Hepatic stellate cell (primary cell): Measurements from ENCODE around the gene MIEF1.
"Not testable (repeated sequence)": the region's sequence is repeated elsewhere in the genome, so short reads cannot be mapped to it uniquely, and the experiment has no call there.

Source experiments
- DNase-seq: peaks from one replicate; pipeline ENCODE4 v3.0.0; 2011; ENCODE audit warnings: low spot score

Gene MIEF1

DNA sequence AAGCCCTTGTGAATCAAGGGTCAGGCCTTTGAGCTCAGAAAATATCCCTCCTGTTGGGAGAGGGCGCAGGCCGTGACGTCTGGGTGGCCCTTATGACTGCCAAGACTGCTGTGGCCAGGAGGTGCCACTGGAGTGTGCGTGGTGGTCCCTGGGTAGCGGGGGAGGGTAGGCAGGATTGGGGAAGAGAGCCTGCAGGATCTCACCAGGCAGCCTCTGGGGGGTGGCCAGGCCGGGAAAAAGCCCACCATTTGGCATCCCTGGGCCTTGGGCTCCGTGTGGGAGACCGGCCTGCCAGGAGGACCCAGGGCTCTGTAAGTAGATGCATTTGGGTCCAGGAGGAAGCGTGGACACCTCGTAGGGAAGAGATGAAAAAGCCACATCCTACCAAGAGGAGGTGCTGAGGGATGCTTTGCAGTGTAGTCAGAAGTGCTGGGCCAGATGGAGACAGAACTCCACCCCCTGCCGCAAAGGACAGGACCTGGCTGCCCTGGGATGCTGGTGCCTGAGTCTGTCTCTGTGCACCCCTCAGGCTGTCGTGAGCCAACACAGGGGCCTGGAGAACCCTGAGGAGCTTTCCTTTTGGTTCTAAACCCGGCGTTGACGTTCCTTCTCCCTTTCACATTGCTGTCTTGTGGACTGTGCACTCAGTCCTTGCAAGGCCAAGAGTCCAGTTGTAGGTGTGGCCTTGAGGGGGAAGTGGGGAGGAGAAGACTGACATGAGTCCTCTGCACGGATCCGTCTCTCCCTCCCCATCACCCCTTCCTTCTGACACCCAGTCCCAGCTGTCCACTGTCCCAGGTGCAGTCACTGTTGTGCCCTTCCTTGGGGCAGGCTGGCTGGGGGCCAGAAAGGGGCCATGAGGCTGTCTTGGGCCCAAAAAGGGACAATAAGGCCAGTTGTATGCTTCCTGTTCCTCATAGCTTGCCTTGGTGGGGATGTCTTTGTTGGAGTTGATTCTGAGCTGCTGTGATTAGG, 12.7 kb upstream of the MIEF1 start:
- no peak for DNase-seq

DNA sequence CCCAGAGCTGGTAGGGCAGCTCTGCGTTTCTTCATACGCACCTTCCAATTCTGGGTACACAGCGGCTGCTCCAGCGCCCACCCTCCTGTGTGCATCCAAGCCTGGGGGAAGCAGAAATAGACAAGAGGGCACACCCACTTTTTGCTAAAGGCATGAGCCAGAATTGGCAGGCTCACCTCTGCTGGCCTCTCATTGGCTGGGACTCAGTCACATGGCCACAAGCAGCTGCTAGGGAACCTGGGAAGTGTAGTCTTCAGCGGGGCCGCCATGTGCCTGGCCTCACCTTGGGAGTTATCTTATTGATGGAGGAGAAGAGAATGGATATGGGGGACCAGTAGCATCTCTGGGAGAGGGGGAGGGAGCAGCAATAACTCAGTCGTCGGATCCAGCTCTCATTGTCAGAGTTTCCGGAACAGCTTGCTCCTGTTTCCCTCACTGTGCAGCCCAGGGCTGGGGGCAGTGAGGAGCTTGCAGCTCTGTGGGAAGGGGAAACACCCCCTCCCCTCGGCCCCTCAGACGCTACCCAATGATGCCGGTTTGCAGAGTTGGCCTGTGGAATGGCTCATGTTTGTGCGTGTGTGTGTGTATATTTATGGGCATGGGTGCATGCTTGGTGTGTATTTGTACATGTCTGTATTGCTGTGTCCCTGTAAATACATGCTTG, 11.8 kb upstream of the MIEF1 start:
- peak; percentile 91 for DNase-seq

DNA sequence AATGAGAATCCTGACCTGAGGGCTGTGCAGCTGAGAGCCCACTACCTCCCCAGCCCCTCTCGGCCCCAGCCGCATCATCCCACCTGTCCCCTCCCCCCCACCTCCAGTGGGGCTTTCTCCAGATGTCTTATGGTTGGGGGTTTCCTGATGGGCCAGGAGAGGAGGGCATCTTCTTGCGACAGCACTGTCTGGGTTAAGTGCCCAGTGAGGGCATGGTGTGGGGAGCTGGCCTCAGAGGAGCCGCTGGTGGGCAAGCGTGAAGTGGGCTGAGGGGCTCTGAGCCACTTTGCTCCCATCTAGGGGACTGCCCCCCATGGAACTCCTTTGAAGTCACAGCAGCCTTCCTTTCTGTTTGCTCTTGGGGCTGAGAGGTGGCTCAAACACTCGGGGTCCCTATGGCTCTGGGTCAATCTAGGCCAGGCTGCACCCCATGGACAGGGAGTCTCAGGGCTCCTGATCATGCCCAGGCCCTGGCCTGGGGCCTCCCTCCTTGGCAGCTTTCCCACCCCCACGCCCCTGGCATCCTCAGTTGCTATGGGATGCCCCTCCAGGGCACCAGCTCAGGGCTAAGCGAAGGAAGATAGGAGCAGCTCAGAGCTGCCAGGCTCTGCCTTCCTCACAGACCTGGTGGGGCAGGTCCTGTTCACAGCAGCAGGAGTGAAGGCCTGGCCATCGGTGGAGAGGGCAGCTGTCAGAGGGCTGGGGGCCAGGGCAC, 11.0 kb upstream of the MIEF1 start:
- no peak for DNase-seq

DNA sequence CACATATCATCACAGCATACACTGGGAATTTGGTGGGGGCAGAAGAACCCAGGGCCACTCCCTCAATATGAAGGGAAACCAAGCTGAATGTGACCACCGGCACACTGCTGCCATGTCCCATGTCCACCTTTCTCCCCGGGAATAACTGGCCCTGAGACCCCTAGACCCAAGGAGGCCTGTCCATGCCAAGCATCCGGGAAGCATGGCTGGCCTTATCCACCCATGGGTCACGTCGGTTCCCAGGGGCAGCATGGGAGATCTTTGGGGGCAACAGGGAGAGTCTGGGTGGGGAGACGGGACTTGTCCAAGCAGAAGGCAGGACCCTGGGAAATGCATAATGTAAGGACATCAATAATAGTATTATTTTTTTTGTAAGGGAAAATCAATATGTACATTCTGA, 10.4 kb upstream of the MIEF1 start:
- no peak for DNase-seq

DNA sequence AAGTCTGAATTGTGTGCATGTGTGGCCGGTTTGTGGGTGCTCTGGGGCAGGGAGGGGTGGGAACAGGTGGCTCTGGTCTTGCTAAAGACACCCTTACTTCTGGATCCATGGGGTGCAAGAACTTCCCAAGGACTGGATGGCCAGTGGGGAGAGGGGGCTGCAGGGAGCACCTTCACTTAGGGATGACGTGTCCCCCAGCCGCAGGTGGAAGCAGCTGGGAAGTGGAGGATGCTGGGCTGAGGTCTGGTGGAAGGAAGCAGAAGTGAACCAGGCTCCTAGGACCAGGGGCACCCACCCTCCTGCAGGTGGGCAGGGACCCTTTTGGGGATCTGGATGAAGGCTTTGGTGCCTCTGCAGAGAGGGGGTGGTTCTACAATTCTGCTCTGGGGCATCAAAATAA, 9.9 kb upstream of the MIEF1 start:
- DNase-seq, result no peak

DNA sequence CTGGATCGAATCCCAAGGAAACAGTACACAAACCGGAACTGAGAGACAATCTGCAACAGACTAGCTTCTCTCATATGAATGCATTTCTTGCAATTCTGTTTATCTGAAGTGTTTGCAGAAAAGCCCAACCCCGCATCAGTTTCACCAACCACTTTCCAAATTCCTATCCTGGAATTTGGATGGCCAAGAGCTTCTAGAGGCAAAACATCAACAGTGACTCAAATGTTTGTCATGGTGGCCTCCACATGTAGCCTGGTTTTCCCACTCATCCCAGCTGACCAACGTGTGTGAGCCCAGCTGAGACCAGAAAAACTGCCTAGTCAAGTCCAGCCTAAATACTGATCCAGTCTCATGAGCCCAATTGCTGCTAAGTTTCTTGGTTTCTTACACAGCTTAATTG, 8.3 kb upstream of the MIEF1 start:
- DNase-seq, result peak; percentile 95

DNA sequence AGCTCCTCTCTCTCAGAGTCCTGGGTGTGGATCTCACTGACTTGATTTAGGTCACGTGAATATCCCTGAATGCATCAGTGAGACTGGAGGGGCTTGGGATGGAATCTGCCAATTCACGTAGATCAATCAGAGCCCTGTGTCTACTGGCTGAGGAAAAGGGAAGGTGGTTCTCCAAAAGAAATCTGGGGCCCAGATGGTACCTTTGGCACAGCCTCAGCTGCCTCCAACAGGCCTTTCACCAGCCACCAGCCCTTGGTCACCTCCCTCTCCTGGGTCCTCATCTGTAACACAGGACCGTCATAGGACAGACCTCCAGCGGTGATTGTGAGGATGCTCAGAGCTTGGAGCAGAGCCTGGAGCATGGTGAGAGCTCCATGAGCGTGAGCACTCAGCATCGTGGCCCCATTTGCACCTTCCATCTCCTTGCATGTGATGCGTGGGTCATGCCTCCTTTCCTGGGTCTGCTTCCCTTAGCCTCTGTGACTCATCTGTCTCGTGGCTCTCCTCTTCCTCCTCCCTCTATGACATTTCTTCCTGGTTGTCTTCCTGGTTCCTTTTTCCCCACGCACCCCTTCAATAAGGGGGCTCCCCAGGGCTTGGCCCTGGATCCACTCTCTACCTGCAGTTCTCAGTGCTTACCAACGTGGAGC, 7.5 kb upstream of the MIEF1 start:
- DNase-seq, result no peak

DNA sequence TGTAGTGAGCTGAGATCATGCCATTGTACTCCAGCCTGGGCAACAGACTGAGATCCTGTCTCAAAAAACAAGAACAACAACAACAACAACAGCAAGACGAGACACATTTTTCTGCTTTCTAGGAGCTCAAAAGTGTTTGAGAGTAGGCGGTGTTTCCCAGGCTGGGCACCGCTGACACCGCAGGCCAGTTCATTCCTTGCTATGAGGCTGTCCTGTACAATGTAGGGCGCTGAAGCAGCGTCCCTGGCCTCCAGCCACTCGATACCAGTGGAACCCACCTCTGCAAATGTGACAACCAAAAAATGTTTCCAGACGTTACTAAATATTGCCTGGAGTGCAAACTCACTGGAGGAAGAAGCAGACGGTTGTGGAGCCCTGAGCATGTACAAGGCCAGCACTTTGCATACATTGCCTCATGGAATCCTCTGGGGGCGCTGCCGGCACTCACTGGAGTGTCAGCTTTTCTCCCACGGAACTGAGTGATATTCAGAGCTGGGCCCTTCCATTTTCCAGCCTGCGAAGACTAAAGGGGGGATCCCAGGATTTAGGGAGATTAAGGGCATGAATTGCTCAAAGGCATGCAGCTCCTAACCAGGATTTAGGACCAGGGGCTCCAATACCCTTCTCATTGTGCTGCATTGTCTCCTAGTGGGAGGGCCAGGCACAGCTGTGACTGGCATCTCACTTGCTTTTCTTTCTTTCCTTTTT, 5.8 kb upstream of the MIEF1 start:
- peak; percentile 66 for DNase-seq

DNA sequence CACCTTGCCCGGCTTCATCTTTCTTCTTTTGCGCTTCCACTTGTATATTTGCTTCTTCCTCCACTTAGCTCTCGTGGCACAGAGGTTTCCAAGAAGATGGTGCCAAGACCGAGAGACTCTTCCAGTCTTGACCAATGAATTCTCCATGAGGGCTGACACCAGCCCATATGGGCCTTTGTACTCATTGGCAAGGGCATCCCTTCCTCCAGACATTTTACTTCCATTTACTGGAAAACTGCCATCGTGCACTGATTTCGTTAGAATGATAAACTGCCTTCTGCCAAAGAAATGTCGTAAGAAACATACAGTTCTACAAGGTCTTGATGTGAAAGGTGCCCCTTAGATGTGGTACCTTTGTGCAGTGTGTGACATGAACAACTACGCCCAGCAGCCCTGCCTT, 4.7 kb upstream of the MIEF1 start:
- no peak for DNase-seq

DNA sequence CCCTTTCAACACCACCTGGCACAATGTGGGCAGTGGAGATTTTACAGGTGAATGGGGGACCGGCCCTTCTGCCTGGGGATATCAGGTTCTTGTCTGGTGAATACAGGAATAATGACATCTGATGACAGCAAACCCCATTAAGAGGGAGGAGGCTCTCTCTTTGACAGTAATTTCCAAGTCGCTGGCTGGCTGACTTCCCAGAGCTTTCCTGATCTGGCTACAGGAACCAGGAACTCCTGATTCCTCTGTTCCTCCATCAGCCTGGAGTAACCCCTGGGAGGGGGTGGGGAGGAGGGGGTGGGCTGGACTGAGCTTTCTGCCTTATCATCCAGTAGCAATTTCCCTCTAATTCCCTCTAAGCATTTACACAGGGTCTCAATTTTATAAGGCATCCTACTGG, 3.7 kb upstream of the MIEF1 start:
- no peak for DNase-seq

DNA sequence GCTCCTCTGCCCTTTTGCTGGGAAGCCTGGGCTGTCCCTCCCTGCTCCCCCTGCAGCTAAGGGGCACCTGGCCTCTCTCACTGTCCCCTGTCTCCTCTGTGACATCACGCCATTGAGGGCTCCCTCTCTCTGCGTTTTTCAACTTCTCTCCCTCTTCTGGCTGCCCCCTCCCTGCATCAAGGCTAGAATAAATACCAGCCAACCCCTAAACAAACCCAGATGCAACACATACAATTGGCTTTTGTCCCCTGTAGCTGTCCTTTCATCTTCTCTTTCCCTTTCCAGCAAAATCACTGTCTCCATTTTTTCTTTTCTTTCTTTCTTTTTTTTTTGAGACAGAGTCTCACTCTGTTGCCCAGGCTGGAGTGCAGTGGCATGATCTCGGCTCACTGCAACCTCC, 3.3 kb upstream of the MIEF1 start:
- DNase-seq, result no peak

DNA sequence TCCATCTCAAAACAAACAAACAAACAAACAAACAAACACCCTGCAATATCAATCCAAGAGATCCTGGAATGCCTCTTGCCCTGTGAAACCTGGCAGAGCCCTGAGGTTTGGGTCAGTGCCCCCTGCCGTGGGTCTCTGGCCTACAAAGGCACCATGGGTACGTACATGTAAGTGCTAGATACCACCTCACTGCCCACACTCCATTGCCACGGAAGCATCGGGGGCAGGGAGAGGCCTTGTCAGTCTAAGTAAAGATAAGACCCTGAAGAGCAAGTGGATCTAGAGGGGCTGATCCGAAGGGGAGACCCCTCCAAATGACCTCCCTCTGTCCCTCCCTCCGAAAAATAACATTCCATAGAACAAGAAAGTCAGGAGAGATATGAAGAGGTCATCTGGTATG, 2.0 kb upstream of the MIEF1 start:
- DNase-seq, result no peak

DNA sequence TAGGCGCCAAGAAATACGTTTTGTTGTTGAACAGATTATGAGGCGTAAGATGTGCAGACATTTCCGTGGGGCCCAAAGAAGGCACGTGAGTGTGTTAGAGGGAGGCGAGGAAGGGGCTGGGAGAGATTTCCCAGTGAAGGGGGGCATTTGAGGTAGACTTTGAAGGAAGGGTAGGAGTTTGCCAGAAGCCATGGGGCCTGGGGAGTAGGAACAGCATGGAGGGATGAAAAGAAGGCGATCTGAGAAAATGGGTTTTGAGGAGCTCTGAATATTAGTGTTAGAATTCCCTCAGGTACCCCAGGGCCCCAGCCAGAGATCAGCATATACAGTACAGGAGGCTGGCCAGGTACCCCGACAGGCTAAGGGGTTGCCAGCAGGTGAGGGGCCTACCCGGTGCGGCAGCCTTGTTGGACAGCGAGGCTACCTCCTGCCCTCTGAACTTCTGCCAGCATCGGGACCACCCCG, 414 bp upstream of the MIEF1 start:
- DNase-seq, result no peak

DNA sequence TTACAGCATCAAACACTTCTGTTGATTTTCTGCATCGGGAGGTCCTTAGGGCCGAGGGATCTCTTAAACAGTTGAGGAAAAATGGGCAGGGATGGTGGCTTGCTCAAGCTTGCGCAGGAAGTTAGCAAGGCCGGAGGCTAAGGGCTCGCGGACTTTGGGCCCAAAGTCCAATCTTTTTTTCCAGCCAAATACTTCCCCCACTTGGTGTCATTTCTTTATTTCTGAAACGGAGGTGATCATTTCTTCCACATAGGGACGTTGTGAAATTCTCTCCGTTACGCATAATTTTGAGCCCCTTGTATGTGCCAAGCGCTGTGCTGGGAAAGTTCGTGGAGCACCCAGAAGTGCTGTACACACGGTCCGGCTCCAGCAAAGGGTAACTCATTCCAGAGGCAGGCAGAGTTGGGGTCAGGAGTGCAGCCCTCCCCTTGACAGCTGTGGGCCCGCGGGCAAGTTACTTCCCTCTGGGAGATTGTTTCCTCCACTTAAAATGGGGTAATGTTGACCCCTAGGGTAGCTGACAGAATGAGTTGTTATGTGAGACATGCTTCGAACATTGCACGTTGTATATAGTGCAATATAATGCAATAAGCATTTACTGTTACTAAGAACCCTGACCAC, 809 bp downstream of the MIEF1 start:
- no peak for DNase-seq

DNA sequence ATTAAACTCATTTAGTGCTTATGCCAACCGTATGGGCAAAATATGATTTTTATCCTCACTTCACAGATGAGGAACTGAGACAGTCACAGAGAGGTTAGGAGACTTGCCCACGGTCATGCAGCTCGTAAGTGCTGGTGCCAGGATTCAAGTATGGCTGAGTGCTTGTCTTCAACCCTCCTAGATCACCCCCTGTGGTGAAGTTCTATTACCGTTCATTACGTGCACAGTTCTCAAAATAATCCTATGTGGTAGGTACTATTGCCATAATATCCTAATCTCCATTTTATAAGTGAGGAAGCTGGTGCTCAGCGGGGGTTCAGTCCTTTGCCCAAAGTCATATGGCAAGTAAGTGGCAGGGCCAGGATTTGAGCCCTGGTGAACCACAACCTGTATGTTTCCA, 1.5 kb downstream of the MIEF1 start:
- no peak for DNase-seq

DNA sequence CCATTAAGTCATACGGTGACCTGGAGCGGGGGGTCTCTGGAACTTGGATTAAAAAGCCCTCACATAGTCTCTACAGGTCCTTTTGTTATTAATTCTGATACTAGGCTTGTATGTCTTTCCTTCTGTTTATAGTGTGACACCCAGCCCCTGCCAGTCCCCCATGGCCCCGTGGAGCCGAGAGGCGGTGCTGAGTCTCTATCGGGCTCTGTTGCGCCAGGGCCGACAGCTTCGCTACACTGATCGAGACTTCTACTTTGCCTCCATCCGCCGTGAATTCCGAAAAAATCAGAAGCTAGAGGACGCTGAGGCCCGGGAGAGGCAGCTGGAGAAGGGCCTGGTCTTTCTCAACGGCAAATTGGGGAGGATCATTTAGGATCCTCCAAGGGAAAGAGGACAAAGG, 2.0 kb downstream of the MIEF1 start:
- no peak for DNase-seq

DNA sequence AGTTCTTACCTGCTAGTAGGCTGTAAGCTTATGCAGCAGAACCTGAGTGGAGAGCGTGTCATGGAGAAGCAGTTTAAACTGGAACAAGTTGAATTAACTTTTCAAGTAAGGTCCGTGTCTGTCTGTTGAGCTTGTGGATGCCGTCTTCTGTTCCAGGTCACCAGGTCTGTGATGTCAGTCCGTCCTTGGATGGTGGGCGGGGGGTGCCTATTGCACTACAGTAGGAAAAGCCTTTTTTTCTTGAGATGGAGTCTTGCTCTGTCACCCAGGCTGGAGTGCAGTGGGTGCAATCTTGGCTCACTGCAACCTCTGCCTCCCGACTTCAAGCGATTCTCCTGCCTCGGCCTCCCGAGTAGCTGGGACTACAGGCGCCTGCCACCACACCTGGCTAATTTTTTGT, 4.9 kb downstream of the MIEF1 start:
- DNase-seq, result not testable (repeated sequence)

DNA sequence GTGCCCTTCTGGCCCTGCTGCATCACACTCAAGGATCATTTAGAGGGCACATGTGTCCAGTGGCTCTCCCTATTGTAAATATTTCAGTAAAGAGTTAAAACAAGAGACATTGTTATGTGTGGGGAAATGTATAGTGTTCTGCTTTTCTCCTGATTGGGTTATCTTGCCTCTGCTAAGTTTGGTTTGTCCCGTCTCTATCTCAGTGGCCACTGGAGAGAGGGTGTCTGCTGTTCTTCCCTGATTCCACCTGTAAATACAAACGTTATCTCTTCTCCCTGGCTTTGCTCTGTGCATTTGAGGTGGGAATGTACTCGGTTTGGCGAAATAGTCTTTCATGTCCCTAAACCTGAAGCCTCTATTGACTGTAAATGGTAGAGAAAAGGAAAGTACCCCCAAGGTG, 6.3 kb downstream of the MIEF1 start:
- DNase-seq, result no peak

DNA sequence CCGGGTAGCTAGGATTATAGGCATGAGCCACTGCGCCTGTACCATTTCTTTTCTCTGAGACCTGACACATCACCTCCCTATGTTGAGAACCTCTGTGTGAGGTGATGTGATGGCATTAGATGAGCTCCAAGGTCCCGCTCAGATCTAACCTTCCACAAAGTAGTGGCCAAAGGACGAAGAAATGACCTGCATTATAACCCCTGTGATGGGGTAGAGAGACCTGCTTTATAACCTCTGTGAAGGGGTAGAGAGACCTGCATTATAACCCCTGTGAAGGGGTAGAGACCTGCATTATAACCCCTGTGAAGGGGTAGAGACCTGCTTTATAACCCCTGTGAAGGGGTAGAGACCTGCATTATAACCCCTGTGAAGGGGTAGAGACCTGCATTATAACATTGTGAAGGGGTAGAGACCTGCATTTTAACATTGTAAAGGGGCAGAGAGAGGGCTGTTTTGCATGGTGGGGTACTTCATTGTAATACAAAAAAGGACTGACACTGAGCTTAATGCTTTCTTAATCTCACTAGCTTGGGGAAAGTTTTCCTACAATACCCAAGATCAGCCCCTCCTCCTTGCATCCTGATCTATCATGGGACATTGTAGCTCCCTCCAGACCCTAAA, 8.5 kb downstream of the MIEF1 start:
- no peak for DNase-seq

DNA sequence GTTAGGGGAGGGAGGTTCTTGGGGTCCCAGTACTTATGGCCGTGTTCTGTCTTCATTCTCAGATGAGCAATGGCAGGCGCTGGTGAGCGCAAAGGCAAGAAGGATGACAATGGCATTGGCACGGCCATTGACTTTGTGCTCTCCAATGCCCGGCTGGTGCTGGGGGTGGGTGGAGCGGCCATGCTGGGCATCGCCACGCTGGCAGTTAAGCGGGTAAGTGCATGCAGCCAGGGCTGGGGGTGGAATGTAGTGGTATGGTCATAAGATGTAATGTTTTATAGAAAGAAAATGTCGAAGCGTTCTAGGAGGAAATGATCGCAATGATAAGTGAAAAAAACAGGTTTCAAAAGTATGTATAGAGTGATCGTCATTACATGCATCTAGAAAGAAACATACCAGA, 9.1 kb downstream of the MIEF1 start:
- no peak for DNase-seq

DNA sequence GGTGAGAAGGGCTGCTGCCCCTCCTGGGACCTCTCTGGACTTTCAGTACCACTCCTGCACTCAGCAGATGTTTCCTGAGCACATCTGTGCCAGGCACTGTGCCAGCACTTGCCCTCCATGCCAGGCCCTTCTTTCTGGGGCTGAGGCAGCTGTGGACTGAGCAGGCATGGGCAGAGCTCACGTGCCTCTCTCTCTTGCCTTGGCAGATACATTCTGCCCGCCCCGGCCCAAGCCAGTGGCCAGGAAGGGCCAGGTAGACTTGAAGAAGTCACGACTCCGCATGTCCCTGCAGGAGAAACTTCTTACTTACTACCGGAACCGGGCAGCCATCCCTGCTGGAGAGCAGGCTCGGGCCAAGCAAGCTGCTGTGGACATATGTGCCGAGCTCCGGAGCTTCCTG, 9.9 kb downstream of the MIEF1 start:
- DNase-seq, result no peak
